Coronary artery (tissue), 2 donors: ENCODE measurements around the gene TSPYL6.

Source experiments
- DNase-seq: peaks from one replicate; pipeline ENCODE4 v3.0.0-alpha.2; 2017; ENCODE audit warnings: low spot score
- H3K27ac ChIP-seq, 2 donors: fragments of 200-600 bp; sonication (generic); one replicate each; pipeline ENCODE4 v1.5.1; 2016 to 2019
- H3K4me3 ChIP-seq: fragments of 200-600 bp; sonication (generic); 2 replicates; pipeline ENCODE4 v1.5.1; 2016; ENCODE audit warnings: mild to moderate bottlenecking, moderate library complexity
- CTCF ChIP-seq: fragments of 200-600 bp; sonication (generic); IDR thresholded peaks from one replicate; pipeline ENCODE4 v1.5.1; 2019; ENCODE audit warnings: antibody characterized with exemption

Gene TSPYL6

GRCh38 chr2:54258166-54258565 is 2.1 kb upstream of the TSPYL6 start:
- H3K27ac ChIP-seq, result no peak overlapping the region
- TF ChIP-seq CTCF, result no peak
- no peak for DNase-seq

GRCh38 chr2:54255230-54256090 is 569 bp downstream of the TSPYL6 start:
- TF ChIP-seq CTCF, result no peak
- Histone ChIP-seq H3K4me3 (no peak overlapping the region), H3K27ac (no peak overlapping the region)
- no peak for DNase-seq

More at GRCh38 chr2:54258166-54258565, 2.1 kb upstream of the TSPYL6 start:
- H3K4me3 ChIP-seq, result no peak overlapping the region

GRCh38 chr2:54254180-54254579 is 1.8 kb downstream of the TSPYL6 start:
- no peak for TF ChIP-seq CTCF
- no peak for DNase-seq
- H3K27ac ChIP-seq, result no peak overlapping the region
- H3K4me3 ChIP-seq, result no peak overlapping the region

- no peak for TF ChIP-seq CTCF
- no peak overlapping the region for H3K27ac ChIP-seq
- H3K4me3 ChIP-seq, result no peak overlapping the region
- no peak for DNase-seq
These were observed 6.4 kb downstream of the TSPYL6 start for GRCh38 chr2:54249629-54250028.

- Histone ChIP-seq H3K4me3 (no peak overlapping the region), H3K27ac (peak overlapping the region in 1 of 2 donors; percentile 29)
- no peak for DNase-seq
- TF ChIP-seq CTCF, result no peak
These were observed 8.9 kb downstream of the TSPYL6 start for GRCh38 chr2:54247115-54247514.

- TF ChIP-seq CTCF, result no peak
- DNase-seq, result no peak
- no peak overlapping the region for H3K4me3 ChIP-seq
- H3K27ac ChIP-seq, result peak overlapping the region; percentile 55 to 76
These were observed 15.2 kb downstream of the TSPYL6 start for GRCh38 chr2:54240515-54241469.
